HepG2 (cell line): ENCODE measurements around the gene EFCAB8. TPM values are rescaled to one million over a fixed set of nuclear protein-coding genes. Genes with fewer than 3 reads are reported as not detected.
A peak's percentile ranks its signal among the peaks of the same experiment; 100 is the strongest.

Experiments used
- FOXO1 ChIP-seq: sonication (generic); formaldehyde crosslinking; IDR thresholded peaks from 2 replicates; pipeline ENCODE4 v1.4.0; 2020; ENCODE audit warnings: missing genetic modification reagents
- ISX ChIP-seq: sonication (generic); formaldehyde crosslinking; conservative IDR thresholded peaks from 2 replicates; pipeline ENCODE4 v1.5.0; 2020; ENCODE audit warnings: missing genetic modification reagents
- JUNB ChIP-seq: sonication (generic); formaldehyde crosslinking; IDR thresholded peaks from 2 replicates; pipeline ENCODE4 v1.8.0; 2022; ENCODE audit warnings: missing genetic modification reagents, mild to moderate bottlenecking, borderline replicate concordance
- KIAA2018 ChIP-seq: sonication (generic); formaldehyde crosslinking; IDR thresholded peaks from 2 replicates; pipeline ENCODE4 v1.5.0; 2020; ENCODE audit warnings: mild to moderate bottlenecking, missing genetic modification reagents, borderline replicate concordance
- MZF1 ChIP-seq: sonication (generic); formaldehyde crosslinking; IDR thresholded peaks from 2 replicates; pipeline ENCODE4 v1.8.1; 2023; ENCODE audit warnings: mild to moderate bottlenecking, missing genetic modification reagents, borderline replicate concordance
- RARG ChIP-seq: sonication (generic); formaldehyde crosslinking; IDR thresholded peaks from 2 replicates; pipeline ENCODE4 v1.4.0; 2020; ENCODE audit warnings: low read depth, mild to moderate bottlenecking, missing genetic modification reagents
- TBX2 ChIP-seq: sonication (generic); formaldehyde crosslinking; IDR thresholded peaks from 2 replicates; pipeline ENCODE4 v1.5.0; 2020; ENCODE audit warnings: missing genetic modification reagents, mild to moderate bottlenecking, borderline replicate concordance
- ZBTB3 ChIP-seq: sonication (generic); formaldehyde crosslinking; IDR thresholded peaks from 2 replicates; pipeline ENCODE4 v1.4.0; 2020; ENCODE audit warnings: low read depth, mild to moderate bottlenecking, moderate library complexity, missing genetic modification reagents, borderline replicate concordance
- ZNF207 ChIP-seq: fragments of 450-650 bp; IDR thresholded peaks from 2 replicates; pipeline ENCODE4 v1.6.1; 2016; ENCODE audit warnings: antibody characterized with exemption, borderline replicate concordance
- ZNF329 ChIP-seq: sonication (generic); formaldehyde crosslinking; IDR thresholded peaks from 2 replicates; pipeline ENCODE4 v1.9.0; 2021; ENCODE audit warnings: low read depth, mild to moderate bottlenecking, missing genetic modification reagents
- polyA plus RNA-seq, 8 experiments: library from polyadenylated mRNA; depleted of rRNA in 3 of 8; stranded (reverse) in 7 of 8; unstranded in 1 of 8; fragments of >200 nt; fragmentation: Illumina TruSeq in 4 of 8; extraction: Trizol in 4 of 8; gene quantifications; 2 replicates each; pipeline versions ENCODE4 v1.2.1 to v1.2.3, GENCODE V29; 2011 to 2016; ENCODE audit warnings: low read depth in 4 of 8, missing spikeins in 1 of 8, mixed read lengths in 1 of 8; ENCODE audit not compliant: insufficient read depth in 1 of 8
- total RNA-seq, 5 experiments: library from RNA; depleted of rRNA; stranded (reverse); fragments of >200 nt; fragmentation: Illumina TruSeq; extraction: Trizol; gene quantifications; 2 replicates each; pipeline ENCODE4 v1.2.3, GENCODE V29; 2016; ENCODE audit warnings: low read depth in 1 of 5
- TF ChIP-seq, protein P1 (sequence below): sonication (generic); formaldehyde crosslinking; IDR thresholded peaks from 2 replicates; pipeline ENCODE4 v1.4.0; 2020; ENCODE audit warnings: mild to moderate bottlenecking, missing genetic modification reagents
- TF ChIP-seq, protein P2 (sequence below): sonication (generic); formaldehyde crosslinking; IDR thresholded peaks from 2 replicates; pipeline ENCODE4 v1.4.0; 2020; ENCODE audit warnings: missing genetic modification reagents, borderline replicate concordance

The EFCAB8 gene
- total and polyA plus RNA-seq, 2 of the 13 experiments (the other 11 are each of a cell fraction or from before 2014, with no cell fraction given): 0.15 to 0.22 TPM

- TF ChIP-seq ZNF329 (CRISPR knock-in tag) (0 out of 2 replicates have a peak, but pooled peaks have one; percentile 42), KIAA2018 (CRISPR knock-in tag) (no peak), TBX2 (CRISPR knock-in tag) (peak; percentile 99), ISX (CRISPR knock-in tag) (no peak), ZNF207 (no peak), RARG (CRISPR knock-in tag) (peak; percentile 97; the same call in 1 of the 2 replicates), FOXO1 (CRISPR knock-in tag) (peak; percentile 97), JUNB (CRISPR knock-in tag) (peak; percentile 74; the same call in 1 of the 2 replicates), MZF1 (CRISPR knock-in tag) (0 out of 2 replicates have a peak, but pooled peaks have one; percentile 16), ZBTB3 (CRISPR knock-in tag) (peak; percentile 99)
- TF ChIP-seq, protein P1, sequence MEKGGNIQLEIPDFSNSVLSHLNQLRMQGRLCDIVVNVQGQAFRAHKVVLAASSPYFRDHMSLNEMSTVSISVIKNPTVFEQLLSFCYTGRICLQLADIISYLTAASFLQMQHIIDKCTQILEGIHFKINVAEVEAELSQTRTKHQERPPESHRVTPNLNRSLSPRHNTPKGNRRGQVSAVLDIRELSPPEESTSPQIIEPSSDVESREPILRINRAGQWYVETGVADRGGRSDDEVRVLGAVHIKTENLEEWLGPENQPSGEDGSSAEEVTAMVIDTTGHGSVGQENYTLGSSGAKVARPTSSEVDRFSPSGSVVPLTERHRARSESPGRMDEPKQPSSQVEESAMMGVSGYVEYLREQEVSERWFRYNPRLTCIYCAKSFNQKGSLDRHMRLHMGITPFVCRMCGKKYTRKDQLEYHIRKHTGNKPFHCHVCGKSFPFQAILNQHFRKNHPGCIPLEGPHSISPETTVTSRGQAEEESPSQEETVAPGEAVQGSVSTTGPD (CRISPR knock-in tag): peak; percentile 100
- TF ChIP-seq, protein P2, sequence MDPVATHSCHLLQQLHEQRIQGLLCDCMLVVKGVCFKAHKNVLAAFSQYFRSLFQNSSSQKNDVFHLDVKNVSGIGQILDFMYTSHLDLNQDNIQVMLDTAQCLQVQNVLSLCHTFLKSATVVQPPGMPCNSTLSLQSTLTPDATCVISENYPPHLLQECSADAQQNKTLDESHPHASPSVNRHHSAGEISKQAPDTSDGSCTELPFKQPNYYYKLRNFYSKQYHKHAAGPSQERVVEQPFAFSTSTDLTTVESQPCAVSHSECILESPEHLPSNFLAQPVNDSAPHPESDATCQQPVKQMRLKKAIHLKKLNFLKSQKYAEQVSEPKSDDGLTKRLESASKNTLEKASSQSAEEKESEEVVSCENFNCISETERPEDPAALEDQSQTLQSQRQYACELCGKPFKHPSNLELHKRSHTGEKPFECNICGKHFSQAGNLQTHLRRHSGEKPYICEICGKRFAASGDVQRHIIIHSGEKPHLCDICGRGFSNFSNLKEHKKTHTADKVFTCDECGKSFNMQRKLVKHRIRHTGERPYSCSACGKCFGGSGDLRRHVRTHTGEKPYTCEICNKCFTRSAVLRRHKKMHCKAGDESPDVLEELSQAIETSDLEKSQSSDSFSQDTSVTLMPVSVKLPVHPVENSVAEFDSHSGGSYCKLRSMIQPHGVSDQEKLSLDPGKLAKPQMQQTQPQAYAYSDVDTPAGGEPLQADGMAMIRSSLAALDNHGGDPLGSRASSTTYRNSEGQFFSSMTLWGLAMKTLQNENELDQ (CRISPR knock-in tag): no peak
These were observed 150.8 kb downstream of the EFCAB8 start (continued) for GRCh38 chr20:33009214-33010132.
